Astrocyte (in vitro differentiated cells and primary cell): ENCODE data around the gene MGP. TPM values are rescaled to one million over a fixed set of nuclear protein-coding genes. Genes with fewer than 3 reads are reported as not detected.

Source experiments
- DNase-seq: peaks from one replicate; pipeline ENCODE4 v3.0.0-alpha.2; 2010; ENCODE audit warnings: low read depth
- FAIRE-seq: peaks from 2 replicates; lab custom pipeline; 2011; peaks lifted over from hg19 to GRCh38; lab: Jason Lieb, UNC
- H2AFZ ChIP-seq: 2 replicates; pipeline ENCODE4 v1.6.0; 2012; ENCODE audit warnings: low read depth, low read length, inconsistent platforms
- H3K27ac ChIP-seq: 2 replicates; pipeline ENCODE4 v1.5.1; 2011; ENCODE audit warnings: low read depth, low read length, inconsistent platforms
- H3K27me3 ChIP-seq: 2 replicates; pipeline ENCODE4 v1.6.0; 2011; ENCODE audit warnings: low read length, inconsistent platforms; ENCODE audit not compliant: insufficient read depth
- H3K36me3 ChIP-seq: 2 replicates; pipeline ENCODE4 v1.5.1; 2011; ENCODE audit warnings: low read length, inconsistent platforms; ENCODE audit not compliant: insufficient read depth
- H3K4me1 ChIP-seq: 2 replicates; pipeline ENCODE4 v1.5.1; 2011; ENCODE audit warnings: low read length, inconsistent platforms; ENCODE audit not compliant: insufficient read depth
- H3K4me2 ChIP-seq: 2 replicates; pipeline ENCODE4 v1.6.0; 2012; ENCODE audit warnings: low read length, inconsistent platforms
- H3K4me3 ChIP-seq: 2 replicates; pipeline ENCODE4 v1.5.1; 2011; ENCODE audit warnings: low read depth, mild to moderate bottlenecking, low read length, inconsistent platforms; ENCODE audit not compliant: insufficient read depth
- H3K79me2 ChIP-seq: 2 replicates; pipeline ENCODE4 v1.6.0; 2012; ENCODE audit warnings: mild to moderate bottlenecking, low read length, inconsistent platforms; ENCODE audit not compliant: insufficient read depth
- H3K9ac ChIP-seq: 2 replicates; pipeline ENCODE4 v1.6.0; 2012; ENCODE audit warnings: mild to moderate bottlenecking, low read length, inconsistent platforms
- H3K9me3 ChIP-seq: 2 replicates; pipeline ENCODE4 v1.5.1; 2012; ENCODE audit warnings: low read depth, mild to moderate bottlenecking, low read length, inconsistent platforms; ENCODE audit not compliant: insufficient read depth
- H4K20me1 ChIP-seq: 2 replicates; pipeline ENCODE4 v1.6.0; 2012; ENCODE audit warnings: low read length, inconsistent platforms; ENCODE audit not compliant: insufficient read depth
- H3K27ac Mint-ChIP-seq: one replicate; pipeline ENCODE4 v1.8.0; 2021; ENCODE audit warnings: mild to moderate bottlenecking, mixed read lengths; ENCODE audit not compliant: unreplicated experiment
- H3K27me3 Mint-ChIP-seq: one replicate; pipeline ENCODE4 v1.8.0; 2021; ENCODE audit warnings: low read depth, mixed read lengths; ENCODE audit not compliant: unreplicated experiment
- H3K36me3 Mint-ChIP-seq: one replicate; pipeline ENCODE4 v1.8.0; 2021; ENCODE audit warnings: low read depth, mixed read lengths; ENCODE audit not compliant: unreplicated experiment
- H3K4me1 Mint-ChIP-seq: one replicate; pipeline ENCODE4 v1.8.0; 2021; ENCODE audit warnings: low read depth, mixed read lengths; ENCODE audit not compliant: unreplicated experiment
- H3K4me3 Mint-ChIP-seq: one replicate; pipeline ENCODE4 v1.8.0; 2021; ENCODE audit warnings: mild to moderate bottlenecking, moderate library complexity, mixed read lengths; ENCODE audit not compliant: unreplicated experiment
- H3K9me3 Mint-ChIP-seq: one replicate; pipeline ENCODE4 v1.8.0; 2021; ENCODE audit warnings: mild to moderate bottlenecking, mixed read lengths; ENCODE audit not compliant: unreplicated experiment
- EZH2 ChIP-seq: IDR thresholded peaks from 2 replicates; pipeline ENCODE4 v1.6.1; 2012; ENCODE audit warnings: mild to moderate bottlenecking, low read length, inconsistent platforms; ENCODE audit not compliant: insufficient read depth
- total RNA-seq: library from RNA; stranded (reverse); gene quantifications from 2 replicates; pipeline ENCODE4 v1.2.1, GENCODE V29; 2021
- TF ChIP-seq, protein P1 (sequence below): IDR thresholded peaks from 2 replicates; pipeline ENCODE4 v1.5.1; 2011; ENCODE audit warnings: low read depth, mild to moderate bottlenecking, inconsistent platforms, low read length, moderate library complexity; ENCODE audit not compliant: insufficient read depth

MGP gene
- total RNA-seq, 1 donor from 2014 or later, result not detected

DNA sequence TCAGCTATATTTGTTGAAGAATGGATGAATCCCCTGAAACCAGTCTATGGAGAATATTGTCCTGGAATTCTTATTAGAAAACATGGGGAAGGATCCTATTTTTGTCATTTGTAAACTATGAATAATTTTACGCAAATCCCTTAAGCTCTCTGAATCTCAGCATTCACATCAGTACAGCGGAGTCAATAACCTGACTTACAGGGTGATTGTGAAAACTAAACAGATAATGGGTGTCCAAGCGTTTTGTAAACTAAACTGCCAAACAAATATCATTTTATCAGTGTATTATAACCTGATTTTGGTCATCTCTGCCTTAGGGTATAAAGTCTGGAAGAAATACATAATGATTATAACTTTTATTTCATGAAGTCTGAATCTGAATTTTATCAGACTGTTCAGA, 52.3 kb downstream of the MGP start:
- H3K4me2 ChIP-seq, result no peak overlapping the region
- H3K79me2 ChIP-seq, result no peaks in the 10 kb centered on the region
- DNase-seq, result no peak
- Mint-ChIP-seq H3K27ac (no peak overlapping the region), H3K36me3 (no peaks in the 10 kb centered on the region), H3K27me3 (no peaks in the 10 kb centered on the region), H3K4me1 (peaks cover 27% of the 10 kb centered on the region), H3K9me3 (no peaks in the 10 kb centered on the region), H3K4me3 (no peak overlapping the region)
- H3K4me3 ChIP-seq, result no peak overlapping the region
- peaks cover 22% of the 10 kb centered on the region for H3K4me1 ChIP-seq
- no peak overlapping the region for H3K27ac ChIP-seq
- no peaks in the 10 kb centered on the region for H4K20me1 ChIP-seq
- H3K27me3 ChIP-seq, result no peaks in the 10 kb centered on the region
- no peak overlapping the region for H3K9ac ChIP-seq
- no peaks in the 10 kb centered on the region for H3K9me3 ChIP-seq
- H2AFZ ChIP-seq, result no peak overlapping the region
- no peaks in the 10 kb centered on the region for H3K36me3 ChIP-seq
- TF ChIP-seq, protein P1, sequence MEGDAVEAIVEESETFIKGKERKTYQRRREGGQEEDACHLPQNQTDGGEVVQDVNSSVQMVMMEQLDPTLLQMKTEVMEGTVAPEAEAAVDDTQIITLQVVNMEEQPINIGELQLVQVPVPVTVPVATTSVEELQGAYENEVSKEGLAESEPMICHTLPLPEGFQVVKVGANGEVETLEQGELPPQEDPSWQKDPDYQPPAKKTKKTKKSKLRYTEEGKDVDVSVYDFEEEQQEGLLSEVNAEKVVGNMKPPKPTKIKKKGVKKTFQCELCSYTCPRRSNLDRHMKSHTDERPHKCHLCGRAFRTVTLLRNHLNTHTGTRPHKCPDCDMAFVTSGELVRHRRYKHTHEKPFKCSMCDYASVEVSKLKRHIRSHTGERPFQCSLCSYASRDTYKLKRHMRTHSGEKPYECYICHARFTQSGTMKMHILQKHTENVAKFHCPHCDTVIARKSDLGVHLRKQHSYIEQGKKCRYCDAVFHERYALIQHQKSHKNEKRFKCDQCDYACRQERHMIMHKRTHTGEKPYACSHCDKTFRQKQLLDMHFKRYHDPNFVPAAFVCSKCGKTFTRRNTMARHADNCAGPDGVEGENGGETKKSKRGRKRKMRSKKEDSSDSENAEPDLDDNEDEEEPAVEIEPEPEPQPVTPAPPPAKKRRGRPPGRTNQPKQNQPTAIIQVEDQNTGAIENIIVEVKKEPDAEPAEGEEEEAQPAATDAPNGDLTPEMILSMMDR, result no peak
- no peak for TF ChIP-seq EZH2
- FAIRE-seq, result peak; percentile 29

Other genes with a start within 250 kb of the MGP start
- 0.09 and 0.10 TPM in 2 replicates for gene GUCY2C, start 189.3 kb downstream of the MGP start, total RNA-seq
- gene WBP11, start 82.4 kb downstream of the MGP start, total RNA-seq, result 67.1 and 72.1 TPM in 2 replicates
- gene C12orf60, start 82.2 kb downstream of the MGP start, total RNA-seq, result 1.7 and 2.0 TPM in 2 replicates
- 0.57 and 0.84 TPM in 2 replicates for gene SMCO3, start 71.7 kb downstream of the MGP start, total RNA-seq
- gene ART4, start 42.3 kb downstream of the MGP start, total RNA-seq, result not detected in 2 replicates
- gene ERP27, start 52.7 kb upstream of the MGP start, total RNA-seq, result 0.29 and 1.0 TPM in 2 replicates
- gene ARHGDIB, start 75.7 kb upstream of the MGP start, total RNA-seq, result 14.6 and 19.0 TPM in 2 replicates
- gene PDE6H, start 87.2 kb upstream of the MGP start, total RNA-seq, result not detected in 2 replicates